Hematopoietic multipotent progenitor cell treated with erythropoietin and hydrocortisone succinate and interleukin-3 and kit ligand, for 15 days (in vitro differentiated cells): ENCODE results near the gene SEC61A2.
"Not testable (repeated sequence)": the region's sequence is repeated elsewhere in the genome, so short reads cannot be mapped to it uniquely, and the experiment has no call there.

ENCODE experiments used
- DNase-seq: peaks from one replicate; pipeline ENCODE4 v3.0.0-alpha.2; 2015; ENCODE audit warnings: low spot score

SEC61A2 gene

GRCh38 chr10:12160664-12161063 is 31.2 kb downstream of the SEC61A2 start:
- DNase-seq = no peak

DNA sequence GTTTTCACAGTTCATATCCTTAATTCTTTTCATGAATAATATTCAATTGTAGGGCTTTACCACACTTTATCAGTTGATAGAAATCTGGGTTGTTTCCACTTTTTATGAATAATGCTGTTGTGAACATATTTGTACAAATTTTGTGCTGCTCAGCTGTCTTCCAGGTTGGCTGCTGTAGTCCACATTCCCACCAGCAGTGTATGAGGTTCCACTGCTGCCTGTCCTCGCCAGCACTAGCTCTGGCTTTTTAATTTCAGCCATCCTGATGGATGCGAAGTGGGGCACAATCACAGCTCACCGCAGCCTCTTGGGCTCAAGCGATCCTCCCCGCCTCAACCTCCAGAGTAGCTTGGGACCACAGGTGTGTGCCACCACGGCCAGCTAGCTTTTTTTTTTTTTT is 33.5 kb downstream of the SEC61A2 start:
- DNase-seq = no peak

DNA sequence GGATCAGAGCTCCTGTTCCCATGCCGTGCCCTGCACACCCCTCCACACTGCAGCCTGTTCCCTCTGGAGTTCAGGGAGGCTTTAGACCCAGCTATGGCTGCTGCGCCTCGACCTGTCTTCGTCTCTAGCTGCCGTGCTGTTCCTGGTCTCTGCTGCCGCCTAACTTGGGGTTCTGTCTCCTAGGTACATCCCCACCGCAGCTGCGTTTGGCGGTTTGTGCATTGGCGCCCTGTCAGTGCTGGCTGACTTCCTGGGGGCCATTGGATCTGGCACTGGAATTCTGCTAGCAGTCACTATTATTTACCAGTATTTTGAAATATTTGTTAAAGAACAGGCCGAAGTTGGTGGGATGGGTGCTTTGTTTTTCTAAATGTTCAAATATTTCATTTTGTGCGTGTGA is 34.6 kb downstream of the SEC61A2 start:
- no peak for DNase-seq

- DNase-seq = no peak
These were observed 35.6 kb downstream of the SEC61A2 start for GRCh38 chr10:12165036-12165435.

DNA sequence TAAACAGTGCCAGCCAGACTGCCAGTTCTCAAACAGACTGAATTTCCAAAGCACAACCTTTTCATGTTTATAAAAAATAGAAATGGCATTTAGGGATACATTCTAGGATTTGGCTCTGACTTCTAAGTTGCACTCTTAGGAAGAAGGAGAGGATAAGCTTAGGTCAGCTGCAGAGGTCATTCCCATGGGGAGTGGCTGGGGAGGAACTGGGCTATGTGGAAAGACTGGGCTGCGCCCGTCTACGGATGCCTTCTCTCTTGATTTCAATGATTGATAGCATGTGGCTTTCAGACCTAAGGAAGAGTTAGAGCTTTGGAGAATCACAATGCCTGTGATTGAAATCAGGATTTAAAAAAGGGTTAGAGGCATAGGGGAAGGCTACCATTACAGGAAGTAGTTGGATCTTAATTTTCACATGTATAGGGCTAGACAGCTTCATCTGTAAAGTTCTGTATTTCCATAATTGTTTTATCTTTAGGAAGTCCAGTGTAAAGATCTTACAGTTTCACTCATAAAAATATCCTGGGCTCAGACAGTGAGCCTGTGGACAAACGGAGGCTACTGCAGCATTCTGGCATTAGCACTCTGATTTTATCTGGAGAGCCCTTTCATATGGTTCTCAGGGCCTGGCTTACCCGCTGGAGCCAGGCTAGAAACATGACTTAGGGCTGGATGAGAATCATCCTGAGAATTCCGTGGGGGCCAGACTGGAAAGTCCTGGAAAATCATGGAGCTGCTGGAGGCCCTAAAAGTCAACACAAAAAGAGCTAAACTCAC is 36.7 kb downstream of the SEC61A2 start:
- DNase-seq = no peak

- not testable (repeated sequence) for DNase-seq
These were observed 42.0 kb downstream of the SEC61A2 start for GRCh38 chr10:12171512-12171911.

DNA sequence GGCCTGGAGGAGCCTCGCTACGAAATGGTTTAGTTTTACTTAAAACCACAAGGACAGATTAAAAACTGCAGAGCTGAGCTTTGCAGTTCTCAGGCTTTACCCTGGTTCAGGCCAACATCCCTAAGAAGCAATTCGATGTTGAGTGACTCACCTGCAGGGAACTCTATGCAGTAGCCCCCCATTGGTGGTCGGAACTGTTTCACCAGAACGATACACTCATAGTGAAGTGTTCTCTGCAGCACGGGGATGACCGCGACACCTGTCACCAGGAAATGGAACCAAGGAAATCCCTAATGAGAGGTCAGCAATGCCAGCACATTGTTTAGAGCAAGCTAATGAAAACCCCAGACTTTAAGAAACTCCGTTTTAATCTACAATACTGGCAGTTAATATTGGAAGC is 48.2 kb downstream of the SEC61A2 start:
- DNase-seq = no peak

- DNase-seq = no peak
These were observed 50.2 kb downstream of the SEC61A2 start for GRCh38 chr10:12179606-12180170.

- no peak for DNase-seq
These were observed 50.9 kb downstream of the SEC61A2 start for GRCh38 chr10:12180221-12180974.

DNA sequence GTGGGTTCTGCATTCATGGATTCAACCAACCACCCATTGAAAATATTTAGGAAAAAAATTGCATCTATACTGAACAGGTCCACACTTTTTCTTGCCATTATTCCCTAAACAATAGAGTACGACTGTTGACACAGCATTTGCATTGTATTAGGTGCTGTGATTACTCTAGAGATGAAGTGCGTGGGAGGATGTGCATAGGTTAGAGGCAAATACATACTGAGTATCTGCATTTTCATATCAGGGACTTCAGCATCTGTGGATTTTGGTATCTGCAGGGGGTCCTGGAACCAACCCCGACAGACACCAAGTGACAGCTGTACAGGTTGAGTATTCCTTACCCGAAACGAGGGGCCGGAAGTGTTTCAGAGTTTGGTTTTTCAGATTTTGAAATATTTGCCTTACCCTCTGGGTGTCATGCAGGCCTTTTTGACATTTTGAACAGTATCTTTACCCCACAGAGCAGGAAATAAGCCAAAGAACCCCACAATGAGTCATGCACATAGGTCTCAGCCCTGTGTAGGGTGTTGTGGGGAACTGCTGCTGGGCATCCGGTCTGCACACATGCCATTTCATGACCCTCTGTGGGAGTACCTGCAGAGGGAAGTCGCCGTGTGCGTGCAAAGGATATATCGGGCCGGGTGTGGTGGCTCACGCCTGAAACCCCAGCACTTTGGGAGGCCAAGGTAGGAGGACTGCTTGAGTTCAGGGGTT is 51.7 kb downstream of the SEC61A2 start:
- no peak for DNase-seq

DNA sequence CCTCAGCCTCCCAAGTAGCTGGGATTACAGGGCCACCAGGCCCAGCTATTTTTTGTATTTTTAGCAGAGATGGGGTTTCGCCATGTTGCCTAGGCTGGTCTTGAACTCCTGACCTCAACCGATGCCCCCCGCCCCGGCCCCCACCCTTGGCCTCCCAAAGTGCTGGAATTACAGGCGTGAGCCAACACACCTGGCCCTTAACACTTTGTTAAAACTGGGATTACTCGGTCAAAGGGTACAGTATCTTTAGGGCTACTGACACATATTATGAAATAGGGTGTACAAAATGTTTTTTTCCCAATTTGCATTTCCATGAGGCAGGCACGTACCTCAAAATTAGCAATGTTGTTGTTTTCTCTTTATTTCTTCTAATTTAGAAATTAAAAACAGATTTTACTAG is 54.7 kb downstream of the SEC61A2 start:
- no peak for DNase-seq

DNA sequence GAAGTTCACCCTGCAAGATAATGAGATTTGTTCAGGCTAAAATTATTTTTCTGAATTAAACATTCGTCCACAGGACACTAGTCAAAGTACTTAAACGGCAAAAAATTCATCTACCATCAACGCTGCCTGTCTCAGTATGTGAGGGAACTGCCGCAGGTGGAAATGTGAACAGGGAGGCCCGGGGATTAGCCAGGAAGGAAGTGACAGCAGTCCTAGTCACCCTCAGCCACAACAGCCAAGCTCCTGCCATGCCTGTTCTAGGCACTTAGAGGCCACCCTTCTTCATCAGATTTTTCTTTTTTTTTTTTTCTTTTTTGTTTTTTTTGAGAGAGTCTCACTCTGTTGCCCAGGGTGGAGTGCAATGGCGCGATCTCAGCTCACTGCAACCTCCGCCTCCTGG is 56.8 kb downstream of the SEC61A2 start:
- DNase-seq = no peak

GRCh38 chr10:12187321-12187905 is 57.9 kb downstream of the SEC61A2 start:
- DNase-seq = no peak

DNA sequence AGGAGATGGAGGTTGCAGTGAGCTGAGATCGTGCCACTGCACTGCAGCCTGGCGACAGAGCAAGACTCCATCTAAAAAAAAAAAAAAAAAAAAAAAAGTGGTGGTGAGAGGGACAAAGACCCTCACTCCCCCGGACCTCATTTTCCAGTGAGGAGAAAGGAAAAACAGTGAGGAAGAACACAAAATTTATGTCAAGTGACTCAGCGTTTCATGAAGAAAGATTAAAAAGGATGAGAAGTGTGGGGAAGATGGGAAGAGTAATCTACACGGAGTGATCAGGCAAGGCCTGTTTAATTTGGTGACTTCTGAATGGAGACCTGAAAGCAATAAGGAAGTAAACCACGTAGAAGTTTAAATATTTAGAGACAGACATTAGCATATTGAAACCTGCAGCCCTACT is 59.2 kb downstream of the SEC61A2 start:
- DNase-seq = no peak

GRCh38 chr10:12189426-12189825 is 59.9 kb downstream of the SEC61A2 start:
- DNase-seq = no peak

DNA sequence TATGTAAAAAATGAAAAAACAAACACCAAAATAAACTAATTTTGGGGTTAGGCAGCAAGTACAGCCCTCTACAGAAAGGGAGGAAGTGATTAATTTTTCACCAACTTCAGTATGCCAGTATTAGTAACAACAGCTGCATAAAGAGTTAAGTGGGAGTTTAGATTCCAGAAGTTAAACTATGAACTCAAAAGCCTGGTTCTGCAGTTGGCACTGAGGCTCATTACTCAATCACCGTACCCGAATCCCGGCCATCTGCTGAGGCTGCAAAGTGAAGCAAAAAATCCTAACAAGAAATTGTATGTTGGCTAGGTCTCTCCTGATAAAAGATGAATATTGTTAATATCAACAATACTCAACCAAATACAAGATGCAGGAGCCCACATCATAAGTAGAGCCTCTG is 62.2 kb downstream of the SEC61A2 start:
- no peak for DNase-seq

DNA sequence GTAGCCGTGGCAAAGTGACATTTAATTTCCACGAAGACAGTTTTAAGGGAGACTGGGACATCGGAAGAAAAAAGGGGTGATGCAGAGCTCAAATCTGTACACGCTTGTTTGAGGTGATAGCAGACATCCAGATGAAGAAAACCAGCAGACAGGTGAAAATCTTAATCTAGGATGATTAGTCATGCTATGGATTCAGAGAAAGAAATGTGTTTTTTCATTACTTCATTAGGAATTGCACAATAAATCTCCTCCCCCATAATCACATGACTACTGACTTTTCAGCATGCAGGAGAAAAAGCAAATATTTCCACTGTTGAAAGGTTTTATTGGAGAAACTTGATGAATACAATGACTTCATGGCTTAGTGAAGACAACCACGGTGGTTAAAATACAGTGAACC is 63.7 kb downstream of the SEC61A2 start:
- no peak for DNase-seq

- no peak for DNase-seq
These were observed 65.3 kb downstream of the SEC61A2 start for GRCh38 chr10:12194752-12195271.

- DNase-seq = no peak
These were observed 65.8 kb downstream of the SEC61A2 start for GRCh38 chr10:12195281-12195602.

- peak; percentile 87 for DNase-seq
These were observed 66.4 kb downstream of the SEC61A2 start, which contains the start of the genes CDC123 and NUDT5 for GRCh38 chr10:12195603-12196506. TSS of gene CDC123 (plus strand) at chr10:12196188. CDS start at chr10:12196246, 58 bp downstream. TSS of gene NUDT5 (minus strand) at chr10:12195891. CDS start at chr10:12186291, 9,600 bp downstream.
